Measurements from ENCODE around the gene CDCP2.
"Not testable (repeated sequence)": the region's sequence is repeated elsewhere in the genome, so short reads cannot be mapped to it uniquely, and the experiment has no call there.

The CDCP2 gene

GRCh38 chr1:54114001-54114400 is 38.8 kb downstream of the CDCP2 start:
- no peak for DNase-seq

GRCh38 chr1:54112705-54113368 is 40.0 kb downstream of the CDCP2 start:
- no peak for DNase-seq

DNA sequence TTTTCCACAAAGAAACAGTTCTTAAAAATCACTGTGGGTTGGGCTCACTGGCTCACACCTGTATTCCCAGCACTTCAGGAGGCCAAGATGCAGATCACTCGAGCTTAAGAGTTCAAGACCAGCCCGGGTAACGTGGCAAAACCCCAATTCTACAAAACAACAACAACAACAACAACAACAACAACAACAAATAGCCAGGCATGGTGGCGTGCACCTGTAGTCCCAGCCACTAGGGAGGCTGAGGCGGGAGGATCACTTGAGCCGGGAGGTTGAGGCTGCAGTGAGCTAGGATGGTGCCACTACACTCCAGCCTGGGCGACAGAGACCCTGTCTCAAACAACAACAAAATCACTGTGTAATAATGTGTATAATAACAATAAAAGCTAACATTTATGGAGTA is 40.8 kb downstream of the CDCP2 start:
- no peak for DNase-seq

GRCh38 chr1:54111624-54112023 is 41.2 kb downstream of the CDCP2 start:
- DNase-seq = no peak

DNA sequence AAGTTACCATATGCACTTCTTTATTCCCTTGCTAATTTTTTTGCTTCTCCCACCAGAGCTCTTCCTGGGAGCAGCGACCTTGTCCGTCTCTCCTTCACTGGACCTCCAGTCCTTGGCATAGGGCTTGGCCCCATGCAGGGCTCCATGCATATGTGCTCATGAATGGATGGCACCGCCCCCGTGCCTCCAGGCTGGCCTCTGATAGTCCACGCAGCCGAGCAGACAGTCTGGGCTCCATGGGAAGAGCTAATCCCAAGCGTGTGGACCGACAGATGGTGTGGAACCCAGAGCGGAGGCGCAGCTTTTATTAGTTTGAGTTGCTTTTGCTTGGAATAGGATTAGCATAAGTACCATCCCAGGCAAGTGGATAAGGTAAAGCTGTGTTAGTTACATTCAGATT is 41.8 kb downstream of the CDCP2 start:
- DNase-seq = no peak

DNA sequence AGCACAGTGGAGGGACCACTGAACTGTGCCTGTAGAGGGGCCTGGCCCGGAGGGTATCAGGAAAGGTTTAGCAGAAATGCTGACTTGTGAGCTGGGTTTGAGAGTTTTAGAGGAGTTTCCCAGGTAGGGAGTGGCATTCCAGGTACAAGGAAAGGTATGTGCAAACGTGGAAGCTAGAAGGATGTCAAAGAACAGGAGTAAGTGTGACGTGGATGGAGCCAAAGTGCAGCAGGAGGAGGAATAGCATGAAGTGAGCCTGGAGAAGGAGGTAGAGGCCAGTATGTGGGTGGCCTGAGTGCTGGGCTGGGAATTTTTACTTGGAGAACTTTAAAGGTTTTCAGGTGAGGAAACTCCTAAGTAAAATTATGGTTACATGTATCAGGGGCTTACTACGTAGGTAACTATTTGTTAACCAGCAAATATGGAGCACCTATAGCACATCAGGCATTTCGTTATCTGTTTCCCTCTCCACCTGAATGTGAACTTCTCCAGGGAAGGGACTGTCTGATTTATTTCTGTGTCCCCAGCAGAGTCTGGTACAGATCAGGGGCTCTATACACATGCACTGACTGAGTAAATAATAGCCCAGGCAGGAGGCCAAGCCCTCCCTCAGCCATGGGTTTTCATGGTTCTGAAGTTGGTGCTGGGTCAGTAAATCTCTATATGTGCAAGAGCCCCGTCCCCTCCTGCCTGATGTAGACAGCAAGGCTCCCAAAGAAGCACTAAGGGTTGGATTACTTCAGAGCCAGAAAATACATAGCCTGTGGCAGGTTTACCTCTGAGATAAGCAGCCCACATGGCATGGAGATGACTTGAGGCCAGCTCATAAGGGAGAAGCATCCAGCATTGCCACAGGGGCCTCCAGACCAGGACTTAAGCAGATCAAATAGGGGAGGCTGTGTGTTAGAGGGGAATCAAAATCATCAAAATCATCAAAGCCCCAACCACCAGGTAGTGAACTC is 43.4 kb downstream of the CDCP2 start:
- no peak for DNase-seq

DNA sequence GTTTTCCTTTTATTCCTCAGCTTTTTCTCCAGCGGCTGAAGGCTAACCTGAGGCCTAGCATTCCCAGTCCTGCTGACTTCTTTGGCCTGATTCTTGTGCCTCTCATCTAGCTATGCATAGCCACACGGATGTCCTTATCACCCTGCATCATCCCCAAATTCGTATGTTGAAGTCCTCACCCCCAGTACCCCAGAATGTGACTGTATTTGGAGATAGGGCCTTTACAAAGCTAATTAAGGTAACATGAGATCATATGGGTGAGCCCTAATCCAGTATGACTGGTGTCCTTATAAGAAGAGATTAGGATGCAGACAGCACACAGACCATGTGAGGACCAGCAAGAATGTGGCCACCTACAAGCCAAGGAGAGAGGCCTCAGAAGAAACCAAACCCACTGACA is 44.6 kb downstream of the CDCP2 start:
- DNase-seq = no peak

- DNase-seq = peak; percentile 19
These were observed 45.7 kb downstream of the CDCP2 start for GRCh38 chr1:54107131-54107530.

DNA sequence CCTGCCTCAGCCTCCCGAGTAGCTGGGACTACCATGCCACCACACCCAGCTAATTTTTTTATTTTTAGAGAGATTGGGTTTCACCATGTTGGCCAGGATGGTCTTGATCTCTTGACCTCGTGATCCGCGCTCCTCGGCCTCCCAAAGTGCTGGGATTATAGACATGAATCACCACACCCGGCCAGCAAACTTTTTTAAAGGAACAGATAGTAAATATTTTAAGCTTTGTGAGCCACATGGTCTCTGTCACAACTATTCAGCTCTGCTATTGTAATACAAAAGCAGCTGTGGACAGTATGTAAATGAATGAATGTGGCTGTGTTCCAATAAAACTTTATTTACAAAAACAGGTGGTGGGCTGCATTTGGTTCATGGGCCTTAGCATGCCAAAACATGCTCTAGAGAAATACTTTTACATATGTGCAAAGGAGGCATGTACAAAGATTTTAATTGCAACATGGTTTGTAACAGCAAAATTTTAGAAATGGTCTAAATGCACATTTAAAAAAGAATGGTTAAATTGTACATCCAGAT is 47.0 kb downstream of the CDCP2 start:
- DNase-seq = no peak

- no peak for DNase-seq
These were observed 47.7 kb downstream of the CDCP2 start for GRCh38 chr1:54105080-54105479.

DNA sequence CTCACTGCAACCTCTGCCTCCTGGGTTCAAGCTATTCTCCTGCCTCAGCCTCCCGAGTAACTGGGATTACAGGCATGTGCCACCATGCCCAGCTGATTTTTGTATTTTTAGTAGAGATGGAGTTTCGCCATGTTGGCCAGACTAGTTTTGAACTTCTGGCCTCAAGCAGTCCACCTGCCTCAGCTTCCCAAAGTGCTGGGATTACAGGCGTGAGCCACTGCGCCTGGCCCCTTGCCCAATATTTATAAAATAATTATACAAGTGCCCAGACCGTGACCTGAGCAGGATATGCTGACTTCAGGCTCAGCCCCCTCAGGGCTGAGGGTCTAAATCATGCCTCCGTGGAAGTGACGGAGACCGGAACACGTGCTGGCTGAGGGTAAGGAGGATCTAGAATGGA is 48.2 kb downstream of the CDCP2 start:
- DNase-seq = not testable (repeated sequence)

DNA sequence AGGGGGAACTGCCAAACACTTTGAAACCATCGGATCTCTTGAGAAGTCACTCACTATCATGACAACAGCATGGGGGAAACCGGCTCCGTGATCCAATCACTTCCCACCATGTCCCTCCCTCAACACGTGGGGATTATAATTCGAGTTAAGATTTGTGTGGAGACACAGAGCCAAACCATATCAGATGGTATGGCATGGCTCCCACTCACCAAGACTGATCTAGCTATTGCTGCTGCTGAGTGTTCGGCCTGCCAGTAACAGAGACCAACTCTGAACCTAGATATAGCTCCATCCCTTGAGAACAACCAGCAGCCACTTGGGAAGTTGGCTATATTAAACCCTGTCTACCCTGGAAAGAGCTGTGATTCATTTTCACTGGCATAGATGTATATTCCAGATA is 49.4 kb downstream of the CDCP2 start:
- no peak for DNase-seq

DNA sequence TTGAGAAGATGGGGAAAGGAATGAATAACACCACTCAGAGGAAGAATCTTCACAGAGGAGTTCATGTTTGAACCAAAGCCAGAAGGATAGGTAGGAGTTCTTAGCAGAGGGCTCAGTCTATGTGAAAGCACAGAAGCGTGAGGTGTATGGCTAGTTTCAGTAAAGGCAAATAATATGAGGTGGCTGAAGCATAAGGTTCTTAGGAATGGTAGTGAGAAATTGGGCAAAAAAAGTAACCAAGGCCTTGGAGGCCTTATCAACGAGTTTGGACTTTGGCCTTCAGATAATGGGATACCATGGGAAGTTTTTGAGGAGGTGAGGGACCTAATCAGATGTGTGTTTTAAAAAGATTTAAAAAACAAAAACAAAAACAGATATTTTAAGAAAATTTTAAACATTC is 52.3 kb downstream of the CDCP2 start:
- DNase-seq = no peak

- DNase-seq = no peak
These were observed 53.7 kb downstream of the CDCP2 start for GRCh38 chr1:54099061-54099610.

GRCh38 chr1:54096877-54097240 is 55.9 kb downstream of the CDCP2 start:
- no peak for DNase-seq

DNA sequence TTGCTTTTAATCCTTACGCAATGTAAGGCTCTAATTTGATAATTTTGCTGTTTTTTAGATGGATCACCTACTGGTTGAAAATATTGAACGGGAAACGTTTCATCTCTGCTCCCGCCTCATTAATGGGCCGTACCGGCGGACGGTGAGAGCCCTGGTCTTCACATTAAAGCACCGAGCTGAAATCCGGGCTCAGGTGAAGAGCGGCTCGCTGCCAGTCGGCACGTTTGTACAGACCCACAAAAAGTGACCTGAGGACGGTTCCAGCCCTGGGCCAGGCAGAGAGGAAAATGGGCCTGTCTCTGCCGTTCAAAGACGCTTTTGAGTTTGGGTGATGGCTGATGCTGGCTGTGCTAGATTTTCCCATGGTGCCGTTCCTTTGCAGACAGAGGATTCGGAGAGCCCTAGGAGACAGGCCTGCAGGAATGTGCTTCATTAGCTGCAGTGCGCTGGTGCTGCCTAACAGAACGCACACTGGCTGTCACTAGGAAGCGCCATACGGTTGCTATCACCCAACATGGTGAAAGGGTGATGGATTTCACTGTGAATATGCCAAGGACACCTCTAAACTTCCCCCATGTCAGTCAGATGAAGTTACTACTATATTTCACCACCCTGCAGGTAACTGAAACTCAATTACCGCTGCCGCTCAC is 56.4 kb downstream of the CDCP2 start:
- no peak for DNase-seq

- no peak for DNase-seq
These were observed 57.1 kb downstream of the CDCP2 start for GRCh38 chr1:54095546-54096226.

DNA sequence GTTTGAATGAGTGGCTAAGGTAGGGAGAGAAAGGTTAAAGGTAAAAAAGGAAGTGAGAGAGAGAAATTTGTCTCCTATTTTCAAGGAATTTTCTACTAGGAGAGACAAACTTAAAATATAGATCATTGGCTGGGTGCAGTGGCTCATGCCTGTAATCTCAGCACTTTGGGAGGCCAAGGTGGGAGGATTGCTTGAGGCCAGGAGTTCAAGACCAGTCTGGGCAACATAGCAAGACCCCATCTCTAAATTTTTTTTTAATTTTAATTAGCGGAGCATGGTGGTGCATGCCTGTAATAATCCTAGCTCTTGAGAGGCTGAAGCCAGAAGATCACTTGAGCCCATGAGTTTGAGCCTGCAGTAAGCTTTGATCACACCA is 58.1 kb downstream of the CDCP2 start:
- not testable (repeated sequence) for DNase-seq

GRCh38 chr1:54094001-54094729 is 58.6 kb downstream of the CDCP2 start:
- DNase-seq = no peak

DNA sequence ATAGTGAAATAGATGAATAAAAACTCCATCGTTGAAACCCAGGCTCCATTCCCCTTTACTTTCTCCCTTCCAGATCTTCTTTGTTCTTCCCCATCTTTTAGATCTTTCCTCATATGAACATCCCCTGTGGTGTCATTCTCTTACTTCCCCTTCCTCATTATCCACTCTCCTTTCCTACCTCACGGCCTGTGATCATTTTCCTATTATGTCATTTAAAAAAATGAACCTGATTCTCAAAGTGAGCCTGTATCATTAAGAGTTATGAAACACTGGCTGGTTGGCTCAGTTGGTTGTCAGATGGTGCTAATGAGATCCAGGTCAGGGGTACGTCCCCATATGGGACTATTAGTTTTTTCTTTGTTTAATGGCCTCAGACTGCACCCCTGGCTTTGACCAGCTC is 61.1 kb downstream of the CDCP2 start:
- no peak for DNase-seq

- no peak for DNase-seq
These were observed 64.4 kb downstream of the CDCP2 start for GRCh38 chr1:54088385-54088784.

GRCh38 chr1:54086754-54087153 is 66.0 kb downstream of the CDCP2 start:
- DNase-seq = no peak
